HCT116 (cell line): ENCODE data around the gene PARVB. TPM values are rescaled to one million over a fixed set of nuclear protein-coding genes. Genes with fewer than 3 reads are reported as not detected.

Source experiments
- ATAC-seq: fragments of 200-7000 bp; cut with Tn5 transposase; 2 replicates; pipeline ENCODE4 v1.9.1; 2020; ENCODE audit warnings: mild to moderate bottlenecking, moderate library complexity
- BruUV-seq: library from RNA; stranded (reverse); fragments of 400-500 nt; replicated peaks from 2 replicates; lab custom pipeline; 2021; lab: Mats Ljungman, UMichigan
- CTCF ChIA-PET: fragments of 300-600 bp; sonication (Branson Sonifier 250); formaldehyde crosslinking; loops from one replicate; lab custom pipeline; 2021; ENCODE audit warnings: antibody characterized with exemption; lab: Charles Lee
- POLR2A ChIA-PET: fragments of 300-600, 350-600 bp; sonication (Branson Sonifier 250); formaldehyde crosslinking; loops from one replicate; lab custom pipeline; 2021; ENCODE audit warnings: antibody characterized with exemption; lab: Charles Lee
- RAD21 ChIA-PET, 2 experiments: fragments of 300-600 bp; sonication (Branson Sonifier 250); formaldehyde crosslinking; loops; one replicate each; lab custom pipeline; 2023; ENCODE audit warnings: low total read pairs in 2 of 2; ENCODE audit not compliant: uncharacterized antibody in 2 of 2, unreplicated experiment in 2 of 2, low non-redundant PET in 1 of 2; lab: Charles Lee
- DNase-seq: peaks from one replicate; pipeline ENCODE4 v3.0.0-alpha.2; 2010; ENCODE audit warnings: low read depth, low spot score
- H2AFZ ChIP-seq: fragments of 200-600 bp; shearing (Covaris generic), sonication (generic); 2 replicates; pipeline ENCODE4 v1.6.1; 2017; ENCODE audit warnings: low read depth, mixed run types, mixed read lengths, antibody characterized with exemption, low read length; ENCODE audit not compliant: poor library complexity, severe bottlenecking
- H3K27ac ChIP-seq: 2 replicates; pipeline ENCODE4 v1.5.1; 2012; ENCODE audit warnings: low read depth, low read length
- H3K27me3 ChIP-seq: fragments of 200-600 bp; sonication (generic); 2 replicates; pipeline ENCODE4 v1.6.1; 2016; ENCODE audit warnings: mixed run types, low read length, mixed read lengths; ENCODE audit not compliant: insufficient read depth
- H3K36me3 ChIP-seq, 2 experiments: fragments of 200-500 bp in 1 of 2; fragments of 200-600 bp in 1 of 2; sonication (Bioruptor generic) in 1 of 2; sonication (generic) in 1 of 2; 2 replicates each; pipeline versions ENCODE4 v1.5.1 to v1.6.1; 2014 to 2016; ENCODE audit warnings: low read length in 2 of 2, inconsistent platforms in 1 of 2, mixed read lengths in 1 of 2, mixed run types in 1 of 2; ENCODE audit not compliant: insufficient read depth in 2 of 2, control insufficient read depth in 1 of 2
- H3K4me1 ChIP-seq, 2 experiments: fragments of 200-600 bp in 1 of 2; sonication (generic) in 1 of 2; 2 replicates each; pipeline versions ENCODE4 v1.5.1 to v1.6.1; 2012 to 2017; ENCODE audit warnings: low read length in 2 of 2, inconsistent platforms in 1 of 2, mild to moderate bottlenecking in 1 of 2, mixed read lengths in 1 of 2, mixed run types in 1 of 2, moderate library complexity in 1 of 2; ENCODE audit not compliant: insufficient read depth in 2 of 2, control insufficient read depth in 1 of 2
- H3K4me2 ChIP-seq: fragments of 200-600 bp; sonication (generic); 2 replicates; pipeline ENCODE4 v1.6.1; 2017; ENCODE audit warnings: mixed run types, low read length, mixed read lengths
- H3K4me3 ChIP-seq, 2 experiments: fragments of 200-600 bp in 1 of 2; sonication (generic) in 1 of 2; replicated peaks in 1 of 2; 2 replicates each; pipeline ENCODE4 v1.5.1; 2011 to 2016; ENCODE audit warnings: low read length in 2 of 2, control low read depth in 1 of 2, low read depth in 1 of 2, mild to moderate bottlenecking in 1 of 2, mixed read lengths in 1 of 2, mixed run types in 1 of 2
- H3K79me2 ChIP-seq: fragments of 200-600 bp; sonication (generic); 2 replicates; pipeline ENCODE4 v1.6.1; 2017; ENCODE audit warnings: mild to moderate bottlenecking, mixed run types, low read length, moderate library complexity, mixed read lengths; ENCODE audit not compliant: insufficient read depth
- H3K9ac ChIP-seq: fragments of 200-600 bp; sonication (generic); 2 replicates; pipeline ENCODE4 v1.6.1; 2016; ENCODE audit warnings: low read length, mixed read lengths
- H3K9me2 ChIP-seq: fragments of 200-600 bp; sonication (generic), shearing (Covaris generic); 2 replicates; pipeline ENCODE4 v1.6.1; 2017; ENCODE audit warnings: mixed run types, mild to moderate bottlenecking, moderate library complexity; ENCODE audit not compliant: insufficient read depth
- H3K9me3 ChIP-seq, 2 experiments: fragments of 200-500 bp in 1 of 2; fragments of 200-600 bp in 1 of 2; sonication (Bioruptor generic) in 1 of 2; sonication (generic) in 1 of 2; 2 replicates each; pipeline ENCODE4 v1.6.1; 2014 to 2017; ENCODE audit warnings: low read length in 2 of 2, mixed read lengths in 2 of 2, inconsistent platforms in 1 of 2, low read depth in 1 of 2, mild to moderate bottlenecking in 1 of 2, mixed run types in 1 of 2, moderate library complexity in 1 of 2; ENCODE audit not compliant: control insufficient read depth in 1 of 2, insufficient read depth in 1 of 2
- H4K20me1 ChIP-seq: fragments of 200-600 bp; sonication (generic), shearing (Covaris generic); 2 replicates; pipeline ENCODE4 v1.6.1; 2017; ENCODE audit warnings: mixed run types, mild to moderate bottlenecking, moderate library complexity; ENCODE audit not compliant: insufficient read depth
- CBX3 ChIP-seq: IDR thresholded peaks from 2 replicates; pipeline ENCODE4 v1.6.1; 2012; ENCODE audit warnings: low read depth
- CEBPB ChIP-seq: IDR thresholded peaks from 2 replicates; pipeline ENCODE4 v1.6.1; 2012; ENCODE audit warnings: low read depth
- EGR1 ChIP-seq: IDR thresholded peaks from 2 replicates; pipeline ENCODE4 v1.6.1; 2012; ENCODE audit warnings: low read depth
- ELF1 ChIP-seq: IDR thresholded peaks from 2 replicates; pipeline ENCODE4 v1.6.1; 2012; ENCODE audit warnings: low read depth, borderline replicate concordance
- EZH2 ChIP-seq: fragments of 200-600 bp; sonication (generic); IDR thresholded peaks from 2 replicates; pipeline ENCODE4 v1.6.1; 2017; ENCODE audit warnings: antibody characterized with exemption, mixed run types
- EZH2phosphoT487 ChIP-seq: fragments of 200-600 bp; IDR thresholded peaks from 2 replicates; pipeline ENCODE4 v1.6.1; 2018; ENCODE audit warnings: antibody characterized with exemption, borderline replicate concordance
- FOSL1 ChIP-seq: IDR thresholded peaks from 2 replicates; pipeline ENCODE4 v1.6.1; 2012; ENCODE audit warnings: low read depth
- POLR2AphosphoS5 ChIP-seq: IDR thresholded peaks from 2 replicates; pipeline ENCODE4 v1.6.1; 2011; ENCODE audit warnings: mild to moderate bottlenecking, low read depth, low read length, moderate library complexity
- RAD21 ChIP-seq: IDR thresholded peaks from 2 replicates; pipeline ENCODE4 v1.6.1; 2012; ENCODE audit warnings: low read depth, mild to moderate bottlenecking
- SIN3A ChIP-seq: IDR thresholded peaks from 2 replicates; pipeline ENCODE4 v1.6.1; 2012; ENCODE audit warnings: low read depth
- SP1 ChIP-seq: IDR thresholded peaks from 2 replicates; pipeline ENCODE4 v1.6.1; 2012; ENCODE audit warnings: low read depth
- SRF ChIP-seq: IDR thresholded peaks from 2 replicates; pipeline ENCODE4 v1.6.1; 2012; ENCODE audit warnings: low read depth
- YY1 ChIP-seq: IDR thresholded peaks from 2 replicates; pipeline ENCODE4 v1.6.1; 2011; ENCODE audit warnings: low read length, low read depth, moderate library complexity, mild to moderate bottlenecking; ENCODE audit not compliant: insufficient replicate concordance; ENCODE audit errors: extremely low read depth
- ZFX ChIP-seq: fragments of 450-650 bp; IDR thresholded peaks from 2 replicates; pipeline ENCODE4 v1.6.1; 2017
- ZNF274 ChIP-seq: fragments of 200-500 bp; sonication (Bioruptor generic); IDR thresholded peaks from 2 replicates; pipeline ENCODE4 v1.6.1; 2014; ENCODE audit warnings: mild to moderate bottlenecking, low read depth, low read length, inconsistent platforms
- intact Hi-C: fragments of 100-400 bp; cut with micrococcal nuclease; formaldehyde crosslinking; loops from 2 replicates; pipeline ENCODE4 v1.10.0; 2022
- total RNA-seq: library from RNA; stranded (reverse); gene quantifications from one replicate; pipeline ENCODE4 v1.2.1, GENCODE V29; 2021; ENCODE audit not compliant: unreplicated experiment
- TF ChIP-seq, protein P1 (sequence below): IDR thresholded peaks from 2 replicates; pipeline ENCODE4 v1.6.1; 2012
- TF ChIP-seq, protein P2 (sequence below): IDR thresholded peaks from 2 replicates; pipeline ENCODE4 v1.6.1; 2012
- TF ChIP-seq, protein P3 (sequence below): IDR thresholded peaks from 2 replicates; pipeline ENCODE4 v1.6.1; 2012; ENCODE audit warnings: low read depth

PARVB gene
- total RNA-seq, 1 experiment from 2014 or later: 21.4 TPM

DNA sequence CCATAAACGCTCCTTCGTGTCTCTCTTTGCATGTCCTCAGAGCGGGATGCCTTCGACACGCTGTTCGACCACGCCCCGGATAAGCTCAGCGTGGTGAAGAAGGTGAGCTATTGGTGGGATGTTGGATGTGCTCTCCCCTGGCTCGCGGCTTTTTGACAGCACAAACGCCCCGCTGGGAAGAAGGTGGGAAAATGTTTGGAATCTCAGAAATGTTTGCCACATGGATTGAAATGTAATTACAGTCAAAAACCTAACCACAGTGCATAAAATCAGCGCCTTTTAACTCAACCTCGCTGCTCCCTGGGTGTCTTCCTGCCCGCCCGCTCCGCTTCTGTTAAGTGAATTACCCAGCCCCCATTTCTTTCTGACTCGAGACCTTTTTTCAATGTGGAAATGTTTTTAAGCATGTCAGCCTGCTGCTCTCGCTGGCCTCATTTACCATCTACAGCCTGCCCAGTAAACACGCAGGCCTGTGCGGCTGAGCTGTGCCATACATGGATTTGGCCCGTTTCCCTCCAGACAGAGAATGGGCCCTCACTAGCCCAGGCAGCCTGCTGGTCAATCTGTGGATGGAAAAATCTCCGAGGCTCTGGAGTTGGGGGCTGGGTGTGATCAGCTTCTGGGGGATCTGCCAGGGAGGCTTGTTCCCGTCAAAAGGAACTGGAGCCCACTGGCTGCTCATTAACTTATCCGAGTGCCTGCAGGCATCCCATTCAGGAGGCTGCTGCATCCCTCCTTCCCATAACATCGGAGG is 123.9 kb downstream of the PARVB start:
- no peak for TF ChIP-seq SP1
- no peak for TF ChIP-seq CBX3
- TF ChIP-seq SIN3A: no peak
- TF ChIP-seq, protein P1, sequence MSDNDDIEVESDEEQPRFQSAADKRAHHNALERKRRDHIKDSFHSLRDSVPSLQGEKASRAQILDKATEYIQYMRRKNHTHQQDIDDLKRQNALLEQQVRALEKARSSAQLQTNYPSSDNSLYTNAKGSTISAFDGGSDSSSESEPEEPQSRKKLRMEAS: no peak
- no peak for TF ChIP-seq SRF
- TF ChIP-seq FOSL1: no peak
- no peak for TF ChIP-seq ZFX
- no peak for TF ChIP-seq RAD21
- CTCF ChIA-PET: no interaction called here
- H3K27ac ChIP-seq: no peak overlapping the region

DNA sequence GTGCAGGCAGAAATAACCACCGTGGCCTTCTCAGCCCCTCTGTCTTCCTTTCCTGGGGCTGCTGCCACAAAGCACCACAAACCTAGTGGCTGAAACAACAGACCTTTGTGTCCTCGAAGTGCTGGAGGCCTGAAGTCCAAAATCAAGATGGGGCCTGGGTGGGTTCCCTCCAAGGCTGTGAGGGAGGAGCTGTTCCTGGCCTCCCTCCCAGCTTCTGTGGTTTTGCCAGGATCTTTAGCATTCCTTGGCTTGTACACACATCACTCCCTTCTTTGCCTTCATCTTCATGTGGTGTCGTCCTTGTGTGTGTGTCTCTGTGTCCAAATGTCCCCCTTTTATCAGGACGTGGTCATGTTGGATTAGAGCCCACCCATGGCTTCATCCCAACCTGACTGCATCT is 127.6 kb downstream of the PARVB start:
- DNase-seq (no peak), ATAC-seq (no peak)
- H3K27ac ChIP-seq: no peak overlapping the region
- intact Hi-C loops: no loop called here
- no TSS peak for BruUV-seq
- POLR2A ChIA-PET: no interaction called here
- no peaks in the 10 kb centered on the region for H3K79me2 ChIP-seq
- CTCF ChIA-PET: no interaction called here
- H3K9ac ChIP-seq: no peak overlapping the region
- no peaks in the 10 kb centered on the region for H4K20me1 ChIP-seq
- H3K4me3 ChIP-seq: no peak overlapping the region
- H3K9me2 ChIP-seq: no peaks in the 10 kb centered on the region
- RAD21 ChIA-PET: no interaction called here
- H3K27me3 ChIP-seq: no peaks in the 10 kb centered on the region
- H3K4me2 ChIP-seq: no peak overlapping the region
- no peaks in the 10 kb centered on the region for H3K9me3 ChIP-seq
- no peaks in the 10 kb centered on the region for H3K36me3 ChIP-seq
- H2AFZ ChIP-seq: no peak overlapping the region
- peaks cover 0 to 4% of the 10 kb centered on the region in 2 experiments; a peak in 1 of 4 replicates for H3K4me1 ChIP-seq
- no peak for TF ChIP-seq POLR2AphosphoS5
- TF ChIP-seq, protein P2, sequence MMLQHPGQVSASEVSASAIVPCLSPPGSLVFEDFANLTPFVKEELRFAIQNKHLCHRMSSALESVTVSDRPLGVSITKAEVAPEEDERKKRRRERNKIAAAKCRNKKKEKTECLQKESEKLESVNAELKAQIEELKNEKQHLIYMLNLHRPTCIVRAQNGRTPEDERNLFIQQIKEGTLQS: no peak
- TF ChIP-seq YY1: no peak
- TF ChIP-seq, protein P3, sequence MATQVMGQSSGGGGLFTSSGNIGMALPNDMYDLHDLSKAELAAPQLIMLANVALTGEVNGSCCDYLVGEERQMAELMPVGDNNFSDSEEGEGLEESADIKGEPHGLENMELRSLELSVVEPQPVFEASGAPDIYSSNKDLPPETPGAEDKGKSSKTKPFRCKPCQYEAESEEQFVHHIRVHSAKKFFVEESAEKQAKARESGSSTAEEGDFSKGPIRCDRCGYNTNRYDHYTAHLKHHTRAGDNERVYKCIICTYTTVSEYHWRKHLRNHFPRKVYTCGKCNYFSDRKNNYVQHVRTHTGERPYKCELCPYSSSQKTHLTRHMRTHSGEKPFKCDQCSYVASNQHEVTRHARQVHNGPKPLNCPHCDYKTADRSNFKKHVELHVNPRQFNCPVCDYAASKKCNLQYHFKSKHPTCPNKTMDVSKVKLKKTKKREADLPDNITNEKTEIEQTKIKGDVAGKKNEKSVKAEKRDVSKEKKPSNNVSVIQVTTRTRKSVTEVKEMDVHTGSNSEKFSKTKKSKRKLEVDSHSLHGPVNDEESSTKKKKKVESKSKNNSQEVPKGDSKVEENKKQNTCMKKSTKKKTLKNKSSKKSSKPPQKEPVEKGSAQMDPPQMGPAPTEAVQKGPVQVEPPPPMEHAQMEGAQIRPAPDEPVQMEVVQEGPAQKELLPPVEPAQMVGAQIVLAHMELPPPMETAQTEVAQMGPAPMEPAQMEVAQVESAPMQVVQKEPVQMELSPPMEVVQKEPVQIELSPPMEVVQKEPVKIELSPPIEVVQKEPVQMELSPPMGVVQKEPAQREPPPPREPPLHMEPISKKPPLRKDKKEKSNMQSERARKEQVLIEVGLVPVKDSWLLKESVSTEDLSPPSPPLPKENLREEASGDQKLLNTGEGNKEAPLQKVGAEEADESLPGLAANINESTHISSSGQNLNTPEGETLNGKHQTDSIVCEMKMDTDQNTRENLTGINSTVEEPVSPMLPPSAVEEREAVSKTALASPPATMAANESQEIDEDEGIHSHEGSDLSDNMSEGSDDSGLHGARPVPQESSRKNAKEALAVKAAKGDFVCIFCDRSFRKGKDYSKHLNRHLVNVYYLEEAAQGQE: no peak
- no peak for TF ChIP-seq ZFX
- no peak for TF ChIP-seq SIN3A
- TF ChIP-seq EZH2phosphoT487: no peak
- no peak for TF ChIP-seq EGR1
- TF ChIP-seq ELF1: no peak
- TF ChIP-seq EZH2: no peak
- TF ChIP-seq ZNF274: no peak
- no peak for TF ChIP-seq CBX3
- no peak for TF ChIP-seq FOSL1
- TF ChIP-seq CEBPB: no peak

More for the DNA sequence above, 123.9 kb downstream of the PARVB start:
- DNase-seq: no peak
- H3K4me1 ChIP-seq: peaks cover 0 to 4% of the 10 kb centered on the region in 2 experiments; a peak in 1 of 4 replicates
- no peaks in the 10 kb centered on the region for H3K36me3 ChIP-seq
- POLR2A ChIA-PET: no interaction called here
- no peak overlapping the region for H3K4me3 ChIP-seq
- intact Hi-C loops: no loop called here
- H3K9me3 ChIP-seq: no peaks in the 10 kb centered on the region
- no peaks in the 10 kb centered on the region for H4K20me1 ChIP-seq
- ATAC-seq: no peak
- no TSS peak for BruUV-seq
- RAD21 ChIA-PET: no interaction called here
- no peak overlapping the region for H3K9ac ChIP-seq
- H3K27me3 ChIP-seq: no peaks in the 10 kb centered on the region
- no peak overlapping the region for H2AFZ ChIP-seq
- H3K79me2 ChIP-seq: no peaks in the 10 kb centered on the region
- H3K9me2 ChIP-seq: no peaks in the 10 kb centered on the region
- no peak overlapping the region for H3K4me2 ChIP-seq
